Hematopoietic multipotent progenitor cell (in vitro differentiated cells): Measurements from ENCODE around the gene BBS9. TPM values are rescaled to one million over a fixed set of nuclear protein-coding genes. Genes with fewer than 3 reads are reported as not detected.

ENCODE experiments used
- DNase-seq, 3 donors: peaks; one replicate each; pipeline ENCODE4 v3.0.0-alpha.2; 2011 to 2015; ENCODE audit warnings: low read depth in 2 of 3, low spot score in 2 of 3
- total RNA-seq: library from RNA; depleted of rRNA; stranded (reverse); fragments of >200 nt; gene quantifications from one replicate; pipeline ENCODE4 v1.2.3, GENCODE V29; 2012

Gene BBS9
- total RNA-seq, 1 donor, result 12.1 TPM

GRCh38 chr7:33582104-33582503 lies 452.7 kb downstream of the BBS9 start:
- no peak for DNase-seq

- no peak for DNase-seq
Measured at GRCh38 chr7:33582533-33582932, 453.2 kb downstream of the BBS9 start.

GRCh38 chr7:33589911-33590310 lies 460.5 kb downstream of the BBS9 start:
- DNase-seq, result no peak

DNA sequence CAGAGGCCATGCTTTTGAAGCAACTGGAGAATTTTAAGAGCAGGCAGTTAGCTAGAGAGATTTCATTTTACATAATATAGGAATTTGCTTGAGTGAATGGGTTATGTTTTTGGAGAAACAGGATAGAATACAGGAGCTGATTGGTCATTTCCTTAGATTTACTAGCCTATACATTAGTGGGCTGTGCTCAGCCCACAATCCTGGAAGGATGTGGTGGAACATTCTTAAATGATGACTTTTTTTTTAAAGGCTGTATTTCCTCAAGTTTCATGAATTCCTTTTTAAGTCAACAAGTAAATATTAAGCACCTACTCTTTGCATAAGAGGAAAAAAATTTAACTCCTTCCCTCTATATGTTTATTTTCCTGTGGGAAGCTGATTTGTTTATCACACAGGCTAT lies 461.6 kb downstream of the BBS9 start:
- no peak for DNase-seq

DNA sequence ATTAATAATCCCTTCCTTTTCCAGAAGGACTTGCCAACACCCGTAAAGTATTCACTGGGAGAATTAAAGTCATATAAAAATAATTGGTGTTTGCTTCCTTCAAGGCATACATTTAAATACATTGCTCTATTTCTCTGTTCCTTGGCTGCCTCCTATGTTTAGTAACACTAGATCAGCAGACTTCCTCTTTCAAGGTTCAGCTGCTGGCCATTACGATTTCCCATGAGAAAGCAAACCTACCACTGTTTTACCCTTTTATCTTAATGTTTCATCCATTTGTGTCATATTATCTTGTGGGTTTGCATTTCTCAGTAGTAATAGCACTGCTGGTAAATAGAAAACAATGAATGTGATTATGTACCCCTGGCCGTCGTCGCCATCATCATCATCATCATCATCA lies 462.1 kb downstream of the BBS9 start:
- DNase-seq, result peak in 1 of 3 donors; percentile 37

DNA sequence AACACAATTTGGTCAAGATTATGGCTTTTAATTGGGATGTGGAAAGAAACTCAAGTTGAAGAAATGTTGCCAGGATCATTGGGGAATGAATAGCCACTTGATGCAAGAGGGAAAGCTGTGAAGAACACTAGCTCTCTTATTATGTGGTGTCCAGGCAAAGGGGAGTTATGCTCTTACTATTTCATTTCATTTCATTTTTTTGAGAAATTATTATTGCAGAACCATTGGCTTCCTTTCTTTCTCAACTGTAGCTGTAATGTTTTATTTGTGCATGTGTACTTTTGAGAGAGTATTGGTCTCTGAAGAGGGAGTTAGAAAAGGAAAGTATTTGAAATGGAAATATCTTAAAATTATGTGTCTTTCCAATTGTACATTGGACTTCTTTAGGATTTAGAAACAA lies 463.4 kb downstream of the BBS9 start:
- no peak for DNase-seq

- no peak for DNase-seq
Measured at GRCh38 chr7:33593611-33594010, 464.2 kb downstream of the BBS9 start.

- no peak for DNase-seq
Measured at GRCh38 chr7:33596686-33597085, 467.3 kb downstream of the BBS9 start.

GRCh38 chr7:33597181-33597580 lies 467.8 kb downstream of the BBS9 start:
- no peak for DNase-seq

DNA sequence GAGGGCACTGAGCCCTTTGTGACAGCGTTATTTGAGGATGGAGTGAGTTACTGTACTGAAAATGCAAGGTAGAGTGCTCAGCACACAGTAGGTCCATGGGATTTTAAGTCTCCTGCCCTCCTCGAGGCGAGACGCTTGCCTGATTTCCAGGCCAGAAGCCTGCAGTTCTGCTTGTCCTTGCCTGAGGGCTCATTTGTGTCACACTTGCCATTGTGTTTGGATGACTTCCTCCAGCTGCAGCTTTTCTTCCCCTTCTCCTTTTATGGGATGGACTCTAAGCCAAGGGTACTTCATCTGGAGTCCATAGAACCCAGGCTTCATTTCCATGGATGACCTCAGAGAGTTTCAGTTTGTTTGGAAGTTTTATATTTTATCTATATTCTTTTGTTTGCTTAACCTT lies 471.7 kb downstream of the BBS9 start:
- DNase-seq, result no peak

GRCh38 chr7:33601884-33602283 lies 472.5 kb downstream of the BBS9 start:
- DNase-seq, result no peak

DNA sequence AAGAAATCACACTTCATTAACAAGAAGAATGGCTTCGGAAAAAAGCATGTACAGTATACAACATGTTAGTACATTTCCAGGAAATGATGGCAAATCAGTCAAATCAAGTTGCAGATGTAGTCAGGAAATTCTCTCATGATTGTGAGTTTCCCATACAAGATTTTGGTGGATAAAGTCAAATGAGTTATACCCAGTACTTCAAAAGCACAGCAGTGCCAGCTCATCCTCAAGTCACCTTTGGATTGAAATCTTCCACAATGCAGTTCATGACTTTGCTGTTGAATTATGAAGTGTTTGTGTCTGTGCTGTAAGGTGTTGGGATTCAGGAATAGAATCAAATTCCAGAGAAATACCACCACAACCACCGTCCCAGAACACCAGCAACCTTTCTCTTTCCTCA lies 474.7 kb downstream of the BBS9 start:
- no peak for DNase-seq

DNA sequence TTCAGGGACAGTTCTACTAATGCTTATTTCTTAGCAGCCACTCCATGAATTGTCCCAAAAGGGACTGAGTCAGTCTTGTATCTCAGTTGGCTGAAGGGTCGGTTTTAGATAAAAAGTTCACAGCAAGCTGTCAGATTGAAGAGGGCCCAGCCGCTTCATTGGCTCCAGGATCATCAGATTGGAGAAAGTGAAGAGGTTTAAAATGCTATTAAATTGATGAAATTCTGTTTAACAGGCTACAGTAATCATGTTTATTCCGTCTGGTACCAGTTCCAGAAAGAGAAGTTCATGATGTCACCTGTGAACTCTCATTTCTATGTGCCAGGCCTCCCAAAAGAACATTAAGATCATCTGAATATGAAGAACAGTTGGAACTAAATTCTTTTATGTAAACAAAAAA lies 481.6 kb downstream of the BBS9 start:
- DNase-seq, result no peak

GRCh38 chr7:33612442-33612841 lies 483.1 kb downstream of the BBS9 start:
- DNase-seq, result no peak

GRCh38 chr7:33614357-33615117 lies 485.2 kb downstream of the BBS9 start:
- no peak for DNase-seq

GRCh38 chr7:33616752-33617151 lies 487.4 kb downstream of the BBS9 start:
- no peak for DNase-seq

DNA sequence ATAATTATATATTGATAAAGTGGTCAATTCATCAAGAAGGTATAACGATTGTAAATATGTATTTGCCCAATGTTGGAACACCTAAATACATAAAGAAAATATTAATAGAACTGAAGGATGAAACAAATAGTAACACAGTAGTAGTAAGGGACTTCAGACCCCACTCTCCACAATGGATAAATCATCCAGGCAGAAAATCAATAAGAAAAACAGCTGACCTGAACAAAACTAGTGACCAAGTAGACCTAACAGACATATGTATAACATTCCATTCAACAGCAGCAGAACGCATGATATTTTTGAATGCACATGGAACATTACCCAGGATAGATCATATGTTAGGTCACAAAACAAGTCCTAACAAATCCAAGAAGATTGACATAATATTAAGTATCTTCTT lies 489.9 kb downstream of the BBS9 start:
- no peak for DNase-seq

DNA sequence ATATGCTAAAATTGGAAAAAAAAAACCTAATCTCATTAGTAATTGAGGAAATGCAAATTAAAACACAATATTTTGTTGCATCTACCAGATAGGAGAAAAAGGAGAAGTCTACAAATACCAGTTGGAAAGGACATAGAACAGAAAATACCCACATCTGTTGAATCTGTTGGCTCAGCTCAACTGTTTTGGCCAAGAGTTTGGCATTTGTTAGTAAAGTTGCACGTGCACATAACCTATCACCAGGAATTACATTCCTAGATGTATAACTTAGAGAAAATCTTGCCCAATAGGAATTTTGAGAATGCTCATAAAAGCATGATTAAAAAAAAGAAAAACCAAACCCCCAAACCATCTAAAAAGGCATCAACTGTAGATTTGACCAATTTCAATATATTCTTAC lies 493.9 kb downstream of the BBS9 start:
- no peak for DNase-seq

GRCh38 chr7:33624215-33624614 lies 494.9 kb downstream of the BBS9 start:
- no peak for DNase-seq

DNA sequence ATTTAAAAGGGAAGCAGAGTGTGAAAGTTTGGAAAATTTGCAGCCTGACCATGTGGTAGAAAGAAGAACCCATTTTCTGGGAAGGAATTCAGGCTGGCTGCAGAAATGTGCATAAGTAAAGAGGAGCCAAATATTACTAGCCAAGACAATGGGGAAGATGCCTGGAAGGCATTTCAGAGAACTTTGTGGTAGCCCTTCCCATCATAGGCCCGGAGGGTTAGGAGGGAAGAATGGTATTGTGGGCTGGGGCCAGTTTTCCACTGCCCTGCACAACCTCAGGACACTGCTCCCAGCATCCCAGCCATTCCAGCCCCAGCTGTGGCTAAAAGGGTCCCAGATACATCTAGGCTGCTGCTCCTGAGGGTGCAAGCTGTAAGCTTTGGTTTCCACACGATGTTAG lies 497.5 kb downstream of the BBS9 start:
- DNase-seq, result no peak

DNA sequence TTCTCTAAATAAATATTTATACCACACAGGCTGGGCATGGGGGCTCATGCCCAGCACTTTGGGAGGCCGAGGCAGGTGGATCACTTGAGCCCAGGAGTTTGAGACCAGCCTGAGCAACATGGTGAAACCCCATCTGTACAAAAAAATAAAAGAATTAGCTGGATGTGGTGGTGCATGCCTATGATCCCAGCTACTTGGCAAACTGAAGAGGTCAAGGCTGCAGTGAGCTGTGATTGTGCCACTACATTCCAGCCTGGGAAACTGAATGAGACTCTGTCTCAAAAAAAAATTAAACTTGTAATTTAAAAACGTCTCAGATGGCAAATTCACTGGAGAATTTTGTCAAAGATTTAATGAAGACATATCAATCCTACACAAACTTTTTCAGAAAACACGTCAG lies 498.4 kb downstream of the BBS9 start:
- DNase-seq, result no peak

DNA sequence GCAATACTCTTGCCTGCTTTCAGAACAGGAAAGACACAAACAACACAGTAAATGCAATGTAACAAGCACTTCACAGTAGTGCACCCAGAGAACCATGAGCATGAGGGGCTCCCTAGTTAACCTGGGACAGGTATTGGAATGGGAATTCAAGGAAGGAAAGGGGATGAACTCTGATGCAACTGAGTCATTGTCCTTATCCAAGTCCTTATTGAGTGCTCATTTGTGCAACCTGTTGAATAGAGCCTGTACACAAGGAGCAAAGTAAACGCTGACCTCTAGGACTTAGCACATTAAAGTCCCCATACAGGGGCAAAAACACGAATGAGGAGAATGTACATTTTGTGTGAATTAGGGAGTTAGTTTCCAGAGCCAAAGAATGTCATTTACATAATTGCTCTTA lies 499.5 kb downstream of the BBS9 start:
- no peak for DNase-seq

- no peak for DNase-seq
Measured at GRCh38 chr7:33630359-33630758, 501.0 kb downstream of the BBS9 start.
